HG02852 (cell line): Measurements from ENCODE around the gene SLC9A1.

ENCODE experiments used
- ATAC-seq: cut with Tn5 transposase; IDR thresholded peaks from one replicate; pipeline ENCODE4 v1.9.1; 2021; ENCODE audit warnings: mild to moderate bottlenecking, moderate library complexity; ENCODE audit not compliant: unreplicated experiment

Gene SLC9A1

DNA sequence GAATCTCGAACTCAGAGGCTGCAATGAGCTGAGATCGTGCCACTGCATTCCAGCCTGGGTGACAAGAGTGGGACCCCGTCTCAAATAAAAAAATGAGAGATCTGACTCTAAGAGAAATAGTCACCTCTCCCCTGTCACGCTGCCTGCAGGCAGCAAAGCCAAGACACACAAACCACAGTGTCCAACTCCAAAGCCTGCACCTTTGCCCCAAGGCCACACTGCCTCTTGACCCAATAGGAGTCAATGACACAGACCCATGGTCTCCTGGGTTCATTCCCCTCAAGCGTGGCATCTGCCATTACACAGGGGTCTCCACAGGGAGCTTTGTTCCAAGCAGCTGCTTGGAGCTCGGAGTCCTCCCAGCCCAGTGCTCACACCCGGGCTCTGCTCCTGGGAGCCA, 46.3 kb downstream of the SLC9A1 start:
- no peak for ATAC-seq

DNA sequence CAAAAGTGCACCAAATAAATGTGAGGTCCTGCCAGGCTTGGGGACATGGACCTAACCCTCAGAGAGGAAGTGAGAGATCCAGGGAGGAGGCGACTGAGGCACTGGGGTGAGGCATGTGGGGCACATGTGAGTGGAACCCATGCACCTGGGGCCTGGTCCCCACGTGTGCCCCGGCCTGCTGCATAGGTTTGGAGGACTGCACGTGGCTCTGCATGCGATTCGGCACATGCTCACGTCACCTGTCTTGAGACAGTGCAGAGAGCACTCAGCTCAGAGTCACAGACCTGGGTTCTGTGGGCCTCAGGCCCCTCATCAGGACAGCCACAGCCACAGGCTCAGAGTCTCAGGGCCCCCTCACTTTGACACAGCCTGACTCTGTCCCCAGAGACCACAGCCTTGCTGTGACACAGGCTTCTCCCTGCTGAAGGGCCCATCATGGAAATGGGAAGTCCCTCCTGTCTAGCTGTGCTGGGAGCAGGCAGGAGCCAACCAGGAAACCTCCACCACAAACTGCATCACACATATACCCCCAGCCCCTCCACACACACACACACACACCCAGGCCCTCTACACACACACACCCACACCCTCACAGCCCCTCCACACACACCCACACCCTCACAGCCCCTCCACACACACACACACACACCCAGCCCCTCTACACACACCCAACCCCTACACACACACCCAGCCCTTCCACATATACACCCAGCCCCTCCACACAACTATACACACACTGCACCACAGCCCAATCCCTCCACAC, 48.2 kb downstream of the SLC9A1 start:
- no peak for ATAC-seq

DNA sequence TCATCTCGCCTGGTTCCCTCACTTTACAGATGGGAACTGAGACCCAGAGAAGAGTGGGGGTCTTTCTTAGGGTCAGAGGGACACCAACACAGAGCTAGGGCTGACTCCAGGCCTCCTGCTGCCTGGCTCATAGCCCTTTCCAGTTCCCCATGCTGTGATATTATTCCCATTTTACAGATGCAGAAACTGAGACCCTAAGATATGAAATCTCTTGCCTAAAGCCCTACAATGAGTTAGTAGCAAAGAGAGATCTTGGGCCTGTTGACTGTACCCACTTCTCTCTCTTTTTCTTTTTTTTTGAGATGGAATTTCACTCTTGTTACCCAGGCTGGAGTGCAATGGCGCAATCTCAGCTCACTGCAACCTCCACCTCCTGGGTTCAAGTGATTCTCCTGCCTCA, 49.9 kb downstream of the SLC9A1 start:
- ATAC-seq: no peak

DNA sequence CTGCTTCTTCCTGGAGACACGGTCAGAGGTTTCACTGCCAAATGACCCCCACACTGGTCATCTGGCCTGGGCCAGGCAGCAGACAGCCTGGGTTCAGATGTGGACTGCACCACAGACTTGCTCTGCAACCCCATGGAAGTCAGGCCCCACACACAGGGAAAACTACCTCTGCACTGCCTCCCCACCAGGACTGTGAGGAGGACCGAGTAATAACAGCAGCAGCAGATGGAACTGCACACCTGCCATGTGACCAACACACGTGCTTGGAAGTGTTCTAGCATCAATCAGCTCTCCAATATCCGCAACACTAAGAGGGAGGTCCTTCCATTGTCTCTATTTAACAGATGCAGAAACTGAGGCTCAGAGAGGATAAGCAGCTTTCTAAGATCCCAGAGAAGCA, 51.4 kb downstream of the SLC9A1 start:
- no peak for ATAC-seq

DNA sequence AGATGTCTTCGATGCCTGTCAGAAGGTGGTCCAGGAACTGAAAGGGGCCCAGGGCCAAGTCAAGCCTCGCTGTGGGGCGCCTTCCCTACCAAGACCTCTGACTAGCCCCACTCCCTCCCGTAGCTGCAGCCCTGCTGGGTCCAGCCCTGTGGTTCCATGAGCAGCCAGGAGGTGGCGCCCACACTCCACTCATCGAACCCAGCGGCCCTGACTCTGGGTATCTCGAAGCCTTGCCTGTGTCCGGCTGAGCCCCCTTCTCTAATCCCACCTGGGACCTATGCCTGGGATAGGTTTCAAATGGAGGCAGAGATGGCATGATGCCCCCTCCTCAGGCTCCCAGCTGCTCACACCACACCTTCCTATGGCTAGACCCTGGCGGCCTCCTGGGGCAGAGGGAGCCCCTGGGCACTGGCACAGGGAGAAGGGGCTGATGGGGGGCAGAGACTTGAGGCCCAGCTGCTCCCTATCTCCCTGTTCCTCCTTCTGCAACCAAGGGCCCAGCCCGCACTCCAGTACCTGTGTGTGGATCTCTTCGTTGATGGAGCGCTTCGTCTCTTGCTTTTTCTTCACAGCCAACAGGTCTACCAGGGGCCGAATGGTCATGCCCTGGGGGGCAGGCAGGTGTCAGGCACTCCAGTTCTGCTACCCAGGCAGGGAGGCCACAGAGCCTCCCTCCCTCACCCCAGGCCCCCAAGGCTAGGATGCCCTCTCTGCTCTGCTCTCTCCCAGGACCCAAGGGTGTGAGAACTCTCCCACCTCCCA, 52.0 kb downstream of the SLC9A1 start:
- no peak for ATAC-seq

DNA sequence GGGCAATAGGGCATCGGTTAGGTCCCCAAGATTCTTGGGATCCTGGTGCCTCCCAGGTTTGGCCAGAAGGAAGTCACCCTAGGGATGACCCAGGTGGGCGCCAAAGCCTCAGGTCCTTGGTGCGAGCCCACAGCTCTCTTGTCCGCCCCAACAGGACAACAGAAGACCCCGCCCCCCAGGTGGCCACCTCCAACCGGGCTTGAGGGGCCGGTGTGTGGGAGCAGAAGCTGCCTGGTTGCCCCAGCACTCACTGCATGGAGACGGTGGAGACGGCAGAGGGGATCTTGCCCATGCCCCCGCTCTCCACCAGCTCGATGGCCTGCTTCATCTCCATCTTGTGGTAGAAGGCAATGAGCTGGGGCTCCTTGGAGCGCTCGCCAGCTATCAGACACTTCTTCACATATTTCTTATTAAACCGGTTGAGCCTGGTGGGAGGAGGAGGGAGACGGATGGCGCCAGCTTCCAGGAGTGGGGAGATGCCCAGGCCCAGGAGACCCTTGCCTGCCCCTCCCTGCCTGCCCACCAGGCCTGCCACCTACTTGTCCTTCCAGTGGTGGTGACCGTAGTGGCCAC, 52.7 kb downstream of the SLC9A1 start:
- ATAC-seq: no peak

DNA sequence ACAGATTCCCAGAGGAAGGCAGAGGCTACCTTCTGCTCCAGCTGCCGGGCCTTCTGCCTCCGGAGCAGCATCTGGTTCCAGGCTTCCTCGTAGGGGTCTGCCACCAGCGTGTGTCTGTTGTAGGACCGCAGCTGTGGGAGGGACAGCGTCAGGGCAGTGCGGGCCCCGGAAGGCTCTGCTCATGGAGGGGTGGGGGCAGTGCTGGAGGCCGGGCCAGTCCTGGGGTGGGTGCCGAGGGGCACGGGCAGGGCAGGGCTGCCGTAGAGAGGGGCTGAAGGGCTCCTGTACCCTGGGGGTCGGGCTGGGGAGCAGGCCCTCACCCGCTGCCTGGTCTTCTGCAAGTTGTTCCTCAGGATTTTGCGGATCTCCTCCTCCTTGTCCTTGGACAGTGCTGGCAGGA, 53.2 kb downstream of the SLC9A1 start:
- ATAC-seq: no peak

DNA sequence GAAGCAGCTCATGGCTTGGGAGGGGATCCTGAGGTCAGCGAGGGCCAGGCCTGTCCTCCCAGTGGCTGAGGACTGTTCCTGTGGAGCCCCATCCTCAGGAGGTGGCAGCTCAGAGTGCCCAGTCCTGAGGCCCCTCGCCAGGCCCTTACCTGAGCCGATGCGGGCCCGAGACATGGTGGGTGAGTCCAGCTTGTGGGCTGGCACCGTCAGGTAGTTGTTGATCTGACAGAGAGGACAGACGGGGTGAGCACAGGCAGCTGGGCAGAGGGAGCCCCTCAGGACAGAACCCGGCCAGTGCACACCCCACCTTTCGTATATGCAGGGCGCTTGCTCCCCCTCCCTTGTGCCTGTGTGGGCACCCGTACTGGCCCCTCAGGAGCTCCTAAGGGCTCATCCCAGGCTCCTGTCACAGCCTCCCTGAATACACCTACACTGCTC, 53.9 kb downstream of the SLC9A1 start:
- ATAC-seq: no peak

DNA sequence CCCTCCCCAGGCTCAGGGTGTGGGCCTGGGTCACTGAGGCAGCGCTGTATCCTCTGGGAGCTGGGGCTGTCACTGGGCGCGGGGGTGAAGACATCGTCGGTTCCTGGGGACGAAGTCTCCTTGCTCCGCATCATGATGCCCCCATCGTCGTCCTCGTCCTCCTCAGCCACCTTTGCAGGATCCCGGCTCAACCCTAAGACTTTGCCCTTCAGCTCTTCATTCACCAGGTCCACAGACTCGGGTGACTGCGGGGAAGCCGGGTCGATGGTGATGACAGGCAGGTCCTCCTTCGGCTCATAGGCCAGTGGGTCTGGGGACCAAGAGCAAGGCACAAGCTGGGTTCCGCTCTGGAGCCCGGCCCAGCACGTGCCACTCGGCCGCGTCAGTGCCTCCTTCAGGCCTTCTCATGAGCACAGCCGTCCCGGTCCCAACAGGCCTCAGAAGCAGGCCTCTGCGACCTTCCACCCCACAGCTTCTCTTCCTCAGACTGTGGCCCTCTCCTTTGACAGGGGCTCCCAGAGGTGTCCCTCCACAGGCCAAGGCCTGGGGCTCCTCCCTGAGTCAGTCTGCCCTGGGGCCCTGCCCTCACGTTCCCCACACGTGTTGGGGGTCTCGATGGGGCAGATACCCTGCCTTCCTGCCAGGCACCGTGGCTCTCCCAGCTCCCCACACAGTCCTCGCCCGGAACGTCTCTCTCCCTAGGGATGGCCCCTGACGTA, 54.4 kb downstream of the SLC9A1 start:
- no peak for ATAC-seq

DNA sequence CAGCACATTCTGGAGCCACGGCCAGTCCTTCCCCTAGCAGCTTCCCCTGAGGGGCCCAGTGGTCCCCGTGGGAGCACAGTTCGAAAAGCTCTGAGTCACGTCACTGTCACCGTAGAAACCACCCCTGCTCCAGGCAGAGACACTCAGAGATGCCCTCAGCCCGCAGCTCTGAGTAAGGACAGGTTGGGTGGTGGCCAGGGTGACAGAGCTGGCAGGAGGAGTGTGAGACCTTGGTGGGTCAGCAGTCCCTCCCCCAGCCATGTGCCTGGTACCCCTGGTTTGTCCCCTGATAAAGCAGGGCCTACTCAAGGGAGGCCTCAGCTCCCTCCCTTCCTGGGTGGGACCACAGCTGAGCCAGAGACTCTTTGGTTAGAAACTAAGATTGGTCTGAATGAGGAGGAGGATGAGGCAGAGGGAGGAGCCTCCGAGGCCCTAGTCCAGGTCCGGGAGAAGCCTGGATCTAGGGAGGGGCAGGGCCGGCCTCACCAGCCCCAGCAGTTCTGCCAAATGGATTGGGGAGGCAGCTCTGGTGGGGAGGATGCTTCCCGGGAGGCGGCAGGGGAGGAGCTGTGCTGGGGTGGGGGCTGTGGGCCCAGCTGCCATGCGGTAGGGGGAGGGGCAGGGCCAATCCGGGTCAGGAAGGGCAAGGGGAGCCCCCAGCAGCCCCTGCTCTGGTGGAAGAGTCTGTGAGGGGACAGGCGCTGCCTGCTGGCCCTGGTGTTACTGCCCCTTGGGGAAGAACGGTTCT, 55.2 kb downstream of the SLC9A1 start:
- ATAC-seq: no peak

DNA sequence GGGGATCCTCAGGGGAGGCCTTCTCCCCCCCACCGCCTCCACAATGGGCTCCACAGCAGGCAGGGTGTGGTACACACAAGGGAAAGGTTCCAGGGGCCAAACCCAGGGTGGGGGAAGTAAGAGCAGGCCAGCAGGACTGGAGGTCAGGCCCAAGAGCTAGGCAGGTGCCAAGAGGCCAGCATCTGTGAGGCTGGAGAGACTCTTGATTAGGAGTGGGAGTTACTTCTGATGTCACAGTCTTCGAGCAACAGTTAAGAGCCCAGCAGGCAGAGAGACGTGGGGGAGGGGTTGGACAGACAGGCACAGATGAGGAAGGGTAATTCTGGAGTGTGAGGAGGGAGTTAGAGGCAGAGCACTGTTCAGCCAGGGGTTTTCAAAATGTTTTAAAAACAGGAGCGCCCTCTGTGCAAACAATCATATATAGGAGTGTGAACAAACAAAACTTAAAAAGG, 55.8 kb downstream of the SLC9A1 start:
- no peak for ATAC-seq

DNA sequence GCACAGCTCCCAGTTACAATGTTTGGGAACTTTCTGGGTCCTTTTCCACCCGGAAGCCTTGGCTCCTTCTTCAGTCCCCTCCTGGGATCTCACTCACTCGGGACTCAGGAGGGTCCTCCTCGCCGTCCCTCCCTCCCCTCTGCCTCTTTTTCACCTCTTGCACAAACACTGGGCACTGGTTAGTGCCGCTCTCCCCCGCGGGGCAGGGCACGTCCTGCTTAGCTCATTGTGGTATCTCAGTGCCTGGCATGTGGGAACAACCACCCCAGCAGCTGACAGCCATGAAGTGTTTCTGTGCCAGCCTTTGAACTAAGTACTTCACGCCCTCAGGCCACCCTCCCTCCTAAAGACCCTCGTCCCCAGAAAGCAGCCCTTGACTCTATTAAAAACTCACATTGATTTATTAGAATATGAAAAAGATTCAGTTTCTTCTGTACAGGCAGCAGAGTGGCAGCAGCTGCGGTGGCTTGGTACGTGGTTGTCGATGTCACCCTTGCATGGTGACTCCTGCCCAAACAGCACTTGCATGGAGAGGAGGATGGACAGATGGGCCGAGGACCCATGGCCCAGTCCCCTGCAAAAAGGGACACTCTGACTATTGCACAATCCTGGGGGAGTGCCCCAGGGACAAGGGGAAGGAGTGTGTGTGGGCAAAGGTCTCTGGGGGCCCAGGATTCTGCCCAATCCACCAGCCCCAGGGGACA, 56.3 kb downstream of the SLC9A1 start:
- no peak for ATAC-seq

DNA sequence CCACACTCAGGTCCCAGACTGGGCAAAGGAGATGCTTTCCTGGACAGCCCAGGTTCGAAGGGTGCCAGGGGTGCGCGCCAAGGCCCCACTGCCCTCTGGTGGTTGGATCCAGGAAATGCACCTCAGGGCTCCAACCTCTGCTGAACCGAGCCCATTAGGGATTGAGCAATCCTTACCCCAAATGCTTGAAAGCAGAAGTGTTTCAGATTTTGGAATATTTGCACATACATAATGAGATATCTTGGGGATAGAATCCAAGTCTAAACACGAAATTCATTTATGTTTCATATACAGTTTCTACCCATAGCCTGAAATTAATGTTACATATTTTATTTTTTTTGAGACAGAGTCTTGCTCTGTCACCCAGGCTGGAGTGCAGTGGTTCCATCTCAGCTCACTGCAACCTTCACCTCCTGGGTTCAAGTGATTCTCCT, 57.4 kb downstream of the SLC9A1 start:
- no peak for ATAC-seq

DNA sequence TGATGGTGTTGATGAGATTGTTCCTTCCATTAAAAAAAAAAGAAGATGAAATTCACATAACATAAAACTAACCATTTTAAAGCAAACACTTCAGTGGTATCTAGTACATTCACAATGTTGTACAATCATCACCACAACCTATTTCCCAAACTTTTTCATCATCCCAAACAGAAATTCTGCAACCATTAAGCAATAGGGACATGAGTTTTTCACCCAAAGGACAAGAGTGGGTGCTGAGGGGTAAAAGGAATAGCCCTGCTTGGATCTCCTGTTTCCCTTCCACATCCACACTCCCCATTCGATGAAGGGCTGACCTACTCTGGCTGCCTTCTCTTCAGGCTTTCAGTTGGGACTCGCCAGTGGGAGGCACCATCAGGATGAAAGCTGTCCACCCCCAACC, 59.3 kb downstream of the SLC9A1 start:
- ATAC-seq: no peak

DNA sequence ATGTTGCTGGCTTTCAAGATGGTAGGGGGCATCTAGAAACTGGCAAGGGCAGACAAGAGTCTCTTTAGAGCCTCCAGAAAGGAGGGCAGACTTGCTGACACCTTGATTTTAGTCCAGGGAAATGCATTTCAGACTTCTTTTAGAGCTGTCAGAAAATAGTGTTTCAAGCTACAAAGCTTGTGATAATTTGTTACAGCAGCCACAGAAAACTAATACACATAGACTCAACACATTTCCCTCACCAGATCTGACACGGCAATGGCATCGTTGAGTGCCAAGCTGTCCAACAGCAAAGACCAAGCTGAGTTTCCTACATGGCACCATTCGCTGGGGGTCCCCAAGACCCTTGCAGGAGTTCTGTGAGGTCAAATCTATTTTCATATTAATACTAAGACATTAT, 62.0 kb downstream of the SLC9A1 start:
- no peak for ATAC-seq

DNA sequence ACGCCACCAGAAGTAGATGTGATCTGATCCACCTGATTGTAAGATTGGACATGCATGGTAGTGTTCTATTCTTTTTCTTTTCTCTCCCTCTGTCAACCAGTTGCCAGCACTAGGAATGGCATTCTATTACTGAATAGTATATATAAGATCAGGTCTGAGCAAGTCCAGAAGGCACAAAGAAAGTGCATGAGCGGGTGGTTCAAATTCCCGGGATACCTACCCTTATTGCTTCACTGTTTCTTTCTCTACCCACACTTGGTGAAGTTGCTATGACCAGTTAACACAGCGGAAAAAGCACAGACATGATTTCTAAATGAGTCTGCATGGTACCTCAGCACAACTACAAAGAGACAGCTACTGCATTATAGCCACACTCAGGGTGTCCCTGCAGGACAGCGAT, 64.0 kb downstream of the SLC9A1 start:
- ATAC-seq: no peak

DNA sequence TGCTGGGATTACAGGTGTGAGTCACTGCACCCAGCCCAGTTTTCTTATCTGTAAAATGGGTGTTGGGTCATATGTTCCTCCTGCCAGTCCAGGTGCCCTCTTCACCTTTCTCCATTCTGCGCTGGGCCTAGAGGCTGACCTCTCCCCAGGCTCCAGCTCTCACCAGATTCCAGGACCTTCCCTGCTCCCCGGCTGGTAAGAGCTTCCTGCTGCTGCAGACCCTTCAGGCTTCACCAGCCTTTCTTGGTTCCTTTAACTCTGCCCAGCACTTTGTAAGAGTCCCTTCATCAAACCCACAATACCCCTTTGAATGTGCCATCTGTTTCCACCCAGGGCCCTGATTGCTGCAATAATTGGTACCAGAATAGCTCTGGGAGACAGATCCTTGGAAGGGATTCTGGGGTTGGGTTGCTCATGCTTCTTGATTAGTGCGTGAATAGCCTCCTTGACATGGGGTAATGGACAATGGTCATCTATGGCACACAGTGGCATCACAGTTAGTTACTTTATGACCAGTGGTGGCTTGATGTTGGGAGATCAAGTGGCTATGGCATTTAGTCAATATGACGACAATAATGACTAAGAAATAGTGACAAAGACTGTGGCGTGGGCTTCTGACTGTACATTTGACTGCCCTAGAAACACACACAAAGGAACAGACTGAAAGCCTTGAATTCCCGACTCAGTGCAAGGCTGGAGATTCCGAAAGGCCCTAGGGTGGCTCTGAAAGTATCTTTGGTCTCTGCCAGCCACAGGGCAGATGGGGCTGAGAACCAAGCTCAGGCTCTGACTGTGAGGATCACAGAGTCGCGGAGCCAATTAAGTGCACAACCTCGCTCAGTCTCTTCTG, 67.3 kb downstream of the SLC9A1 start:
- no peak for ATAC-seq

DNA sequence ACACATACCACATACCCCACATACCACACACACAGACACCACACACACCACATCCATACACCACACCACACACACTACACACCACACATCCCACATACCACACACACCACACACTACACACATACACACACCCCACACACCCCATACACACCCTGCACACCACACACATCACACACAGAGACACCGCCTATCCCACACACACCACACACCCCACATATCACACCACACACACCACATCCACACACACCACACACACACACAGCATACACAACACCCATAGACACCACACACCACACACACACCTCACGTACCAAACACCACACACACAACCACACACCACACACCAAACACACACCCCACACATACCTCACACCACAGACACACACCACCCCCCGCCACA, 68.3 kb downstream of the SLC9A1 start:
- ATAC-seq: no peak

DNA sequence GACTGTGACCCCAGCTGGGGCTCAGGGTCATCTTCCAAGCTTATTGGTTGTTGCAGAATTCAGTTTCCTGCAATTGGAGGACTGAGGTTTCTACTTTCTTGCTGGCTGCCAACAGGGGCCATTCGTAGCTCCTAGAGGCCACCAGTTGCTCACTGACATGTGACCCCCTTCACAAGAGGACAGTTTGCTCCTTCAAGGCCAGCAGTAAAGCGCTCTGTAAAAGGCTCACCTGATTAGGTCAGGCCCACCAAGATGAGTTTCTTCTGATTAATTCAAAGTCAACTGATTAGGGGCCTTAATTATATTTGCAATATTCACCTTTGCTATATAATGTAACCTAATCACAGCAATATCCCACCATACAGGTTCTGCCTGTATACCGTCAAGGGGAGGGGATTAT, 68.9 kb downstream of the SLC9A1 start:
- no peak for ATAC-seq
